Liver (tissue), 3 donors: Measurements from ENCODE around the gene CITED4.

Experiments
- ATF3 ChIP-seq: IDR thresholded peaks from 2 replicates; pipeline ENCODE4 v1.6.1; 2016; ENCODE audit warnings: antibody characterized with exemption
- CTCF ChIP-seq: fragments of 150-350 bp; IDR thresholded peaks from 2 replicates; pipeline ENCODE4 v1.5.1; 2017; ENCODE audit warnings: improper control_type of control experiment, low read depth, low read length; ENCODE audit not compliant: missing input control
- EGR1 ChIP-seq, 2 donors: IDR thresholded peaks; 2 replicates each; pipeline ENCODE4 v1.6.1; 2016 to 2018; ENCODE audit warnings: antibody characterized with exemption in 2 of 2, low read depth in 2 of 2
- GABPA ChIP-seq, 2 donors: IDR thresholded peaks in 1 of 2; conservative IDR thresholded peaks in 1 of 2; 2 replicates each; pipeline ENCODE4 v1.6.1; 2016; ENCODE audit warnings: antibody characterized with exemption in 2 of 2, mild to moderate bottlenecking in 1 of 2, moderate library complexity in 1 of 2
- HNF4A ChIP-seq, 2 donors: conservative IDR thresholded peaks; 2 replicates each; pipeline ENCODE4 v1.6.1; 2016; ENCODE audit warnings: antibody characterized with exemption in 2 of 2, mild to moderate bottlenecking in 2 of 2
- JUND ChIP-seq, 2 donors: IDR thresholded peaks; 2 replicates each; pipeline ENCODE4 v1.6.1; 2016; ENCODE audit warnings: antibody characterized with exemption in 2 of 2
- MAX ChIP-seq: IDR thresholded peaks from 2 replicates; pipeline ENCODE4 v1.6.1; 2016; ENCODE audit warnings: antibody characterized with exemption
- RAD21 ChIP-seq, 2 donors: IDR thresholded peaks; 2 replicates each; pipeline ENCODE4 v1.6.1; 2016; ENCODE audit warnings: antibody characterized with exemption in 2 of 2, mild to moderate bottlenecking in 2 of 2
- REST ChIP-seq: IDR thresholded peaks from 2 replicates; pipeline ENCODE4 v1.6.1; 2016; ENCODE audit warnings: antibody characterized with exemption, mild to moderate bottlenecking
- RXRA ChIP-seq, 2 donors: IDR thresholded peaks; 2 replicates each; pipeline ENCODE4 v1.6.1; 2017 to 2018; ENCODE audit warnings: antibody characterized with exemption in 2 of 2, mild to moderate bottlenecking in 1 of 2
- TAF1 ChIP-seq: conservative IDR thresholded peaks from 2 replicates; pipeline ENCODE4 v1.6.1; 2016; ENCODE audit warnings: antibody characterized with exemption, mild to moderate bottlenecking
- donor health status: healthy.
- donor health status: healthy.

GRCh38 chr1:40878906-40879305 is 16.7 kb upstream of the CITED4 start:
- no peak for TF ChIP-seq CTCF
- no peak for TF ChIP-seq JUND (IDR thresholded peaks at IDR 0.05)
- TF ChIP-seq RXRA (IDR thresholded peaks at IDR 0.05): no peak
- TF ChIP-seq REST: no peak
- TF ChIP-seq TAF1: no peak
- no peak for TF ChIP-seq GABPA (IDR thresholded peaks at IDR 0.05 in 1 of 2, conservative IDR thresholded peaks at IDR 0.05 in 1 of 2)
- TF ChIP-seq ATF3: no peak
- TF ChIP-seq RAD21 (IDR thresholded peaks at IDR 0.05): no peak
- no peak for TF ChIP-seq MAX
- TF ChIP-seq EGR1 (IDR thresholded peaks at IDR 0.05; ENCODE audit: low read depth in 2 of 2): no peak
- no peak for TF ChIP-seq HNF4A (conservative IDR thresholded peaks at IDR 0.05)
